KOPT-K1 (cell line): Measurements from ENCODE around the gene HBA1.
"Not testable (repeated sequence)": the region's sequence is repeated elsewhere in the genome, so short reads cannot be mapped to it uniquely, and the experiment has no call there.

ENCODE experiments used
- H3K27ac ChIP-seq: fragments of 200-600 bp; sonication (generic); 2 replicates; pipeline ENCODE4 v1.5.1; 2016; ENCODE audit warnings: antibody characterized with exemption, mild to moderate bottlenecking, low read depth, low read length; ENCODE audit not compliant: poor library complexity, severe bottlenecking
- H3K36me3 ChIP-seq: fragments of 200-600 bp; sonication (generic); 2 replicates; pipeline ENCODE4 v1.5.1; 2017; ENCODE audit warnings: antibody characterized with exemption, mild to moderate bottlenecking, low read length, moderate library complexity; ENCODE audit not compliant: insufficient read depth
- H3K9me3 ChIP-seq: fragments of 200-600 bp; sonication (generic); 2 replicates; pipeline ENCODE4 v1.5.1; 2017; ENCODE audit warnings: antibody characterized with exemption, low read length, mild to moderate bottlenecking; ENCODE audit not compliant: insufficient read depth, poor library complexity, severe bottlenecking

HBA1 gene

GRCh38 chr16:153129-153521 is 23.4 kb upstream of the HBA1 start:
- H3K36me3 ChIP-seq, H3K9me3 ChIP-seq, H3K27ac ChIP-seq: not testable (repeated sequence)

- H3K9me3 ChIP-seq, H3K36me3 ChIP-seq, H3K27ac ChIP-seq: not testable (repeated sequence)
Measured at GRCh38 chr16:153550-154216, 22.8 kb upstream of the HBA1 start.

GRCh38 chr16:154217-155030 is 22.1 kb upstream of the HBA1 start:
- no peaks in the 10 kb centered on the region for H3K36me3 ChIP-seq
- no peaks in the 10 kb centered on the region for H3K9me3 ChIP-seq
- no peak overlapping the region for H3K27ac ChIP-seq

- Histone ChIP-seq H3K36me3 (no peaks in the 10 kb centered on the region), H3K9me3 (no peaks in the 10 kb centered on the region), H3K27ac (no peak overlapping the region)
Measured at GRCh38 chr16:155031-155398, 21.5 kb upstream of the HBA1 start.

GRCh38 chr16:159136-159849 is 17.2 kb upstream of the HBA1 start:
- H3K9me3 ChIP-seq: no peaks in the 10 kb centered on the region
- no peaks in the 10 kb centered on the region for H3K36me3 ChIP-seq
- H3K27ac ChIP-seq: no peak overlapping the region

GRCh38 chr16:160242-160641 is 16.2 kb upstream of the HBA1 start:
- H3K27ac ChIP-seq, H3K36me3 ChIP-seq, H3K9me3 ChIP-seq: not testable (repeated sequence)

GRCh38 chr16:160691-161190 is 15.7 kb upstream of the HBA1 start:
- Histone ChIP-seq H3K9me3 (no peaks in the 10 kb centered on the region), H3K27ac (no peak overlapping the region), H3K36me3 (no peaks in the 10 kb centered on the region)

- no peak overlapping the region for H3K27ac ChIP-seq
- H3K36me3 ChIP-seq: no peaks in the 10 kb centered on the region
- no peaks in the 10 kb centered on the region for H3K9me3 ChIP-seq
Measured at GRCh38 chr16:162271-162991, 14.0 kb upstream of the HBA1 start.

- not testable (repeated sequence) for H3K27ac ChIP-seq, H3K9me3 ChIP-seq, H3K36me3 ChIP-seq
Measured at GRCh38 chr16:163139-163538, 13.3 kb upstream of the HBA1 start.

GRCh38 chr16:163696-164095 is 12.8 kb upstream of the HBA1 start:
- H3K36me3 ChIP-seq, H3K9me3 ChIP-seq, H3K27ac ChIP-seq: not testable (repeated sequence)

GRCh38 chr16:164134-164823 is 12.2 kb upstream of the HBA1 start:
- H3K27ac ChIP-seq, H3K9me3 ChIP-seq, H3K36me3 ChIP-seq: not testable (repeated sequence)

GRCh38 chr16:164827-165538 is 11.5 kb upstream of the HBA1 start:
- Histone ChIP-seq H3K27ac (no peak overlapping the region), H3K9me3 (no peaks in the 10 kb centered on the region), H3K36me3 (no peaks in the 10 kb centered on the region)

- H3K9me3 ChIP-seq: no peaks in the 10 kb centered on the region
- H3K36me3 ChIP-seq: no peaks in the 10 kb centered on the region
- no peak within 1 kb of the TSS for H3K27ac ChIP-seq
Measured at GRCh38 chr16:165539-166374, 10.7 kb upstream of the HBA1 start, which contains the start of gene HBM. TSS of gene HBM (plus strand) at chr16:165978. CDS start at chr16:165998, 20 bp downstream.
